Immature natural killer cell (primary cell): ENCODE measurements around the gene ABCG1. TPM values are rescaled to one million over a fixed set of nuclear protein-coding genes. Genes with fewer than 3 reads are reported as not detected.
"Not testable (repeated sequence)": the region's sequence is repeated elsewhere in the genome, so short reads cannot be mapped to it uniquely, and the experiment has no call there.

Experiments
- DNase-seq, 3 donors: peaks; one replicate each; pipeline ENCODE4 v3.0.0; 2022; ENCODE audit warnings: mixed read lengths in 1 of 3
- H3K27ac Mint-ChIP-seq, 6 donors: one replicate each; pipeline ENCODE4 v1.8.0; 2020; ENCODE audit warnings: mixed read lengths in 6 of 6, mild to moderate bottlenecking in 5 of 6, inconsistent platforms in 4 of 6, moderate library complexity in 3 of 6
- H3K27me3 Mint-ChIP-seq, 3 donors: one replicate each; pipeline ENCODE4 v1.8.0; 2020 to 2021; ENCODE audit warnings: low read depth in 3 of 3, mild to moderate bottlenecking in 3 of 3, mixed read lengths in 3 of 3, moderate library complexity in 3 of 3, inconsistent platforms in 1 of 3
- H3K36me3 Mint-ChIP-seq, 3 donors: one replicate each; pipeline ENCODE4 v1.8.0; 2020; ENCODE audit warnings: mixed read lengths in 3 of 3, inconsistent platforms in 2 of 3, mild to moderate bottlenecking in 2 of 3
- H3K4me1 Mint-ChIP-seq, 2 donors: one replicate each; pipeline ENCODE4 v1.8.0; 2020; ENCODE audit warnings: inconsistent platforms in 2 of 2, mild to moderate bottlenecking in 2 of 2, mixed read lengths in 2 of 2, moderate library complexity in 1 of 2
- H3K4me3 Mint-ChIP-seq, 5 donors: one replicate each; pipeline ENCODE4 v1.8.0; 2020; ENCODE audit warnings: mild to moderate bottlenecking in 5 of 5, mixed read lengths in 5 of 5, inconsistent platforms in 3 of 5, moderate library complexity in 3 of 5
- H3K9me3 Mint-ChIP-seq, 6 donors: one replicate each; pipeline ENCODE4 v1.8.0; 2020; ENCODE audit warnings: mild to moderate bottlenecking in 6 of 6, mixed read lengths in 6 of 6, inconsistent platforms in 4 of 6, moderate library complexity in 3 of 6
- polyA plus RNA-seq, 3 donors: library from polyadenylated mRNA; unstranded; fragments of 300-500 nt; fragmentation: Illumina TruSeq; gene quantifications; one replicate each; pipeline ENCODE4 v1.2.3, GENCODE V29; 2021

Gene ABCG1
- 10 to 100 TPM in 1 of 3 donors, 1 to 10 TPM in 2; 4.3 to 10.9 (median 8.2) TPM for polyA plus RNA-seq

DNA sequence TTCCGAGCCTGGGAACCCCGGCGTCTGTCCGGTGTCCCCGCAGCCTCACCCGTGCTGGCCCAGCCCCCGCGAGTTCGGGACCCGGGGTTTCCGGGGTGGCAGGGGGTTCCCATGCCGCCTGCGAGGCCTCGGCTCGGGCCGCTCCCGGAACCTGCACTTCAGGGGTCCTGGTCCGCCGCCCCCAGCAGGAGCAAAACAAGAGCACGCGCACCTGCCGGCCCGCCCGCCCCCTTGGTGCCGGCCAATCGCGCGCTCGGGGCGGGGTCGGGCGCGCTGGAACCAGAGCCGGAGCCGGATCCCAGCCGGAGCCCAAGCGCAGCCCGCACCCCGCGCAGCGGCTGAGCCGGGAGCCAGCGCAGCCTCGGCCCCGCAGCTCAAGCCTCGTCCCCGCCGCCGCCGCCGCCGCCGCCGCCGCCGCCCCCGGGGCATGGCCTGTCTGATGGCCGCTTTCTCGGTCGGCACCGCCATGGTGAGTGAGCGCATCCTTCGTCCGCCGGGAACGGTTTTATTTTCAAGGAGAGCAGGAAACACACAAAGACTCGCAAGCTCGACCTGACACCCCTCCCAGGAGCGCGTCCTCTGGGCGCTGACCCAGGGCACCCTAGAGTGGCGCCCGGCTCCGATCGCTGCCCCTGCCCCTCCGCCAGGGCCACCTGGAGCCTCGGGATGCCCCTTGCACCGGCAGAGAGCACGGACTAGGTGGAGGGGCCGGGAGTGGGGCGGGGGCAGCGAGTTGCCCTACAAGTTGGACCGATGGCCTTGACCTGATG is at the start of gene ABCG1:
Gene ABCG1 (plus strand): TSS at position 305 of the 770 bp plus-strand sequence. CDS start 123 bp downstream, at position 428.
- peak; percentile 27 to 33 (median 33) for DNase-seq
- Mint-ChIP-seq H3K9me3 (peaks cover 0 to 1% (median 0%) of the 10 kb centered on the region in 6 donors), H3K27me3 (peaks cover 6 to 21% (median 7%) of the 10 kb centered on the region in 3 donors), H3K36me3 (peaks cover 0 to 4% (median 0%) of the 10 kb centered on the region in 3 donors), H3K4me1 (peaks cover 9 to 18% of the 10 kb centered on the region in 2 donors), H3K27ac (peak within 1 kb of the TSS; percentile 61 to 92 (median 89)), H3K4me3 (peak within 1 kb of the TSS; percentile 89 to 98 (median 94))

- DNase-seq, result no peak
- Mint-ChIP-seq H3K4me3 (no peak overlapping the region), H3K27me3 (peaks cover 0 to 4% (median 3%) of the 10 kb centered on the region in 3 donors), H3K4me1 (peaks cover 3 to 6% of the 10 kb centered on the region in 2 donors), H3K27ac (no peak overlapping the region), H3K9me3 (no peaks in the 10 kb centered on the region), H3K36me3 (no peaks in the 10 kb centered on the region)
Measured at GRCh38 chr21:42169758-42170157, 49.2 kb upstream of the ABCG1 start.

- Mint-ChIP-seq H3K36me3 (no peaks in the 10 kb centered on the region), H3K4me1 (peaks cover 0 to 4% of the 10 kb centered on the region in 2 donors), H3K27ac (no peak overlapping the region), H3K9me3 (no peaks in the 10 kb centered on the region), H3K4me3 (no peak overlapping the region), H3K27me3 (peaks cover 0 to 4% (median 3%) of the 10 kb centered on the region in 3 donors)
- DNase-seq, result no peak
Measured at GRCh38 chr21:42171091-42172053, 47.6 kb upstream of the ABCG1 start.

DNA sequence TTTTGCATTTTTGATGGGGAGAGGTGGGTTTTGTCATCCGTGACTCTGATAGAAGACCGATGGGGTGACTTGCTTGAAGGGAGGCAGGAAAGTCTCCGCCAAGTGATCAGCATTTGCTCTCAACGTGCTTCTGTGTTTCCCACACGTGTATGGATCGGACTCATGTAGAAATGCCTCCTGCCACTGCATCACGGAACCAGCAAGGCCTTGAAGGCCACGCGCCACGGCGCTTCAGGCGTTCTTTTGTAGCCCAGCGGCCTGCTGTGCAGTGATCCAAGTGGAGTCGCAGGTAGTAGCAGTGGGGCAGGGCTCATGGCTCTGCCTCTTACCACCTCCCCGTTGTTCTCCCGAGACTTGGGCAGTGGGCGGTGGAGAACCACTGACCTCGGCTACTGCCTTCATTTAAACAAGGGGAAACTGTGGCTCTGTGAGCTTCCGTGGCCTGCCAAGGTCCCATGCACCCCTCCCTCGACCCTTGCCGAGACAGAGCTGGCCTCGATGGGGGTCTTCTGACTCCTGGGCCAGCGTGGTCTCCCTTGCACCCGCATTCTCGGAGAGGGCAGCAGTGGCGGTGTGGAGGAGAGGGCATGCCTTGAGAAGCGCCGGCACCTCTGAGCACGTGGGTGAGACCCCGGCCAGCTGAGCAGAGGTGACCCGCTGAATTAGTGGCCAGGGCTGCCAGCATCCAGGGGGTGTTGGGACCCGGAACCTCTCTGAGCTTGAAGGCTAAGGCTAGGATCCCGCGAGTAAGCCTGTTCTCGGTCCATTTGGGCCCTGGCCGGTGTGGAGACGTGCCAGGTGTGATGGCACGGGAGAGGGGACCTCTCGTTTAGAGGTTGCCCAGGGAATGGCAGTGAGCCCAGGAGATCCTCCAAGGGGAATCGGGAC is 46.1 kb upstream of the ABCG1 start:
- Mint-ChIP-seq H3K4me1 (peaks cover 0 to 4% of the 10 kb centered on the region in 2 donors), H3K27me3 (peaks cover 0 to 4% (median 3%) of the 10 kb centered on the region in 3 donors), H3K27ac (no peak overlapping the region), H3K9me3 (no peaks in the 10 kb centered on the region), H3K36me3 (peaks cover 0 to 3% (median 0%) of the 10 kb centered on the region in 3 donors), H3K4me3 (no peak overlapping the region)
- no peak for DNase-seq

DNA sequence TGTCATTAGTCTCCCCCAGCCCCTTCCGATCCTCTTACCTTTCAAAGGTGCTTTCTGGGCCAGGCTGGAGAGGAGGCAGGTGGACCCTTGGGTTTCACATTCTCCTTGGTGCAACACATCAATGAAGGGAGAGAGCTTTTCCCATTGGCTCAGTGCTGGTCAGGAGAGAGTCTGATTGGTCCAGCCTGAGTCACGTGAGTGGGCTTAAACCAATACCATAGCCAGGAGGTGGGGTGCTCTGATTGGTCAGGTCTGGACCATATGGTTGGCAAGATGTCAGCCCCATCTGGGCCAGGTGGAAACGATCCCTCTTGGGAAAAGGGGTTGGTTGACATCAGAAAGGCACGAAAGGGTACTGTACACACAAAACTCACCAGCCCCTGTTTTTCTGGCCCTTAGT is 44.8 kb upstream of the ABCG1 start:
- no peak overlapping the region for H3K27ac Mint-ChIP-seq

GRCh38 chr21:42175110-42175710 is 43.7 kb upstream of the ABCG1 start:
- peak overlapping the region in 1 of 6 donors; percentile 31 for H3K27ac Mint-ChIP-seq
- peaks cover 0 to 4% of the 10 kb centered on the region in 2 donors for H3K4me1 Mint-ChIP-seq
- DNase-seq, result no peak
- H3K4me3 Mint-ChIP-seq, result no peak overlapping the region
- peaks cover 0 to 3% (median 0%) of the 10 kb centered on the region in 3 donors for H3K36me3 Mint-ChIP-seq
- H3K9me3 Mint-ChIP-seq, result no peaks in the 10 kb centered on the region
- H3K27me3 Mint-ChIP-seq, result peaks cover 3 to 5% (median 3%) of the 10 kb centered on the region in 3 donors

More for the DNA sequence above, 44.8 kb upstream of the ABCG1 start:
- DNase-seq, result no peak
- Mint-ChIP-seq H3K4me1 (peaks cover 0 to 4% of the 10 kb centered on the region in 2 donors), H3K9me3 (no peaks in the 10 kb centered on the region), H3K36me3 (peaks cover 0 to 3% (median 0%) of the 10 kb centered on the region in 3 donors), H3K27me3 (peaks cover 3 to 5% (median 4%) of the 10 kb centered on the region in 3 donors), H3K4me3 (no peak overlapping the region)

DNA sequence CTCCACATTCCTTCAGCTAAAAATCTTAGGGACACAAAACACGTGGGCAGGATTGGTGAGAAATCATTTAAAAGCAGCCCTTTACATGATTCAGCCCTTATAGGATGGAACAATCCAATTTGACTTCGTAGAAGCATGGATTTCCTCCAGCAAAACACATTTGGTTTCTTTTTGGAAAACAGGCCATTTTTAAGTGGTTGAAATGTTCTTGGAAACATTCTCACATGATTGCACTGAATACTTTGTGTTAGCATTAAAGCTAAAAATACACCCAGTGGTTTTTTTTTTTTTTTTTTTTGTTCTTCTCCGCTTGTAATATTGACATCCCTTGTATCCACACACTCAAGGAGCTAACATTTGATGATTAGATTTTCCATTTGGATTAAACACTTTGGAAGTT is 42.1 kb upstream of the ABCG1 start:
- Mint-ChIP-seq H3K4me1 (no peaks in the 10 kb centered on the region), H3K27me3 (peaks cover 1 to 5% (median 3%) of the 10 kb centered on the region in 3 donors), H3K4me3 (no peak overlapping the region), H3K36me3 (peaks cover 0 to 3% (median 0%) of the 10 kb centered on the region in 3 donors), H3K27ac (no peak overlapping the region), H3K9me3 (no peaks in the 10 kb centered on the region)
- no peak for DNase-seq

GRCh38 chr21:42179316-42179715 is 39.6 kb upstream of the ABCG1 start:
- H3K9me3 Mint-ChIP-seq, result no peaks in the 10 kb centered on the region
- H3K27me3 Mint-ChIP-seq, result peaks cover 1 to 5% (median 2%) of the 10 kb centered on the region in 3 donors
- H3K36me3 Mint-ChIP-seq, result peaks cover 0 to 3% (median 0%) of the 10 kb centered on the region in 3 donors
- H3K4me1 Mint-ChIP-seq, result no peaks in the 10 kb centered on the region
- no peak overlapping the region for H3K4me3 Mint-ChIP-seq
- no peak overlapping the region for H3K27ac Mint-ChIP-seq
- DNase-seq, result no peak

DNA sequence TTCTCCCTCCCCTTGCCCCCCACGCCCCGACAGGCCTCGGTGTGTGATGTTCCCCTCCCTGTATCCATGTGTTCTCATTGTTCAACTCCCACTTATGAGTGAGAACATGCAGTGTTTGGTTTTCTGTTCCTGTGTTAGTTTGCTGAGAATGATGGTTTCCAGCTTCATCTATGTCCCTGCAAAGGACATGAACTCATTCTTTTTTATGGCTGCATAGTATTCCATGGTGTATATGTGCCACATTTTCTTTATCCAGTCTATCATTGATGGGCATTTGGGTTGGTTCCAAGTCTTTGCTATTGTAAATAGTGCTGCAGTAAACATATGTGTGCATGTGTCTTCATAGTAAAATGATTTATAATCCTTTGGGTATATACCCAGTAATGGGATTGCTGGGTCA is 38.9 kb upstream of the ABCG1 start:
- H3K27ac Mint-ChIP-seq, H3K9me3 Mint-ChIP-seq, H3K27me3 Mint-ChIP-seq, H3K36me3 Mint-ChIP-seq, H3K4me1 Mint-ChIP-seq, H3K4me3 Mint-ChIP-seq, DNase-seq: not testable (repeated sequence)

GRCh38 chr21:42182713-42183371 is 36.1 kb upstream of the ABCG1 start:
- no peak overlapping the region for H3K27ac Mint-ChIP-seq
- H3K4me3 Mint-ChIP-seq, result no peak overlapping the region
- H3K4me1 Mint-ChIP-seq, result no peaks in the 10 kb centered on the region
- no peaks in the 10 kb centered on the region for H3K9me3 Mint-ChIP-seq
- no peak for DNase-seq
- no peaks in the 10 kb centered on the region for H3K36me3 Mint-ChIP-seq
- peaks cover 0 to 7% (median 1%) of the 10 kb centered on the region in 3 donors for H3K27me3 Mint-ChIP-seq

GRCh38 chr21:42183374-42184266 is 35.3 kb upstream of the ABCG1 start:
- H3K4me1 Mint-ChIP-seq, result no peaks in the 10 kb centered on the region

More at GRCh38 chr21:42183374-42184266, 35.3 kb upstream of the ABCG1 start:
- H3K9me3 Mint-ChIP-seq, result no peaks in the 10 kb centered on the region
- DNase-seq, result no peak
- peaks cover 0 to 7% (median 3%) of the 10 kb centered on the region in 3 donors for H3K27me3 Mint-ChIP-seq
- H3K36me3 Mint-ChIP-seq, result no peaks in the 10 kb centered on the region
- no peak overlapping the region for H3K4me3 Mint-ChIP-seq
- no peak overlapping the region for H3K27ac Mint-ChIP-seq
